ENCODE measurements around the gene CDK5. TPM values are rescaled to one million over a fixed set of nuclear protein-coding genes. Genes with fewer than 3 reads are reported as not detected.
A peak's percentile ranks its signal among the peaks of the same experiment; 100 is the strongest.

CDK5 gene
- total and polyA plus RNA-seq, 9 of the 15 experiments (the other 6 are each of a cell fraction or from before 2014, with no cell fraction given) = 3.2 to 38.0 (median 27.5) TPM

GRCh38 chr7:151028131-151028947 lies 29.4 kb downstream of the CDK5 start, which contains the start of gene ABCB8 (continued):
- TF ChIP-seq DEAF1 (CRISPR knock-in tag; IDR thresholded peaks at IDR 0.05) (peak; percentile 78; the same call in 1 of the 2 replicates), SMAD3 (CRISPR knock-in tag; conservative IDR thresholded peaks at IDR 0.05) (no peak; the same call in 1 of the 2 replicates), ELF1 (tag; IDR thresholded peaks at IDR 0.05) (peak; percentile 95), ZNF76 (CRISPR knock-in tag; IDR thresholded peaks at IDR 0.05; ENCODE audit: borderline replicate concordance) (peak; percentile 83), RBBP5 (IDR thresholded peaks at IDR 0.05; ENCODE audit: borderline replicate concordance, insufficient read depth, low read length, poor library complexity, severe bottlenecking) (peak; percentile 75), ZKSCAN3 (CRISPR knock-in tag; IDR thresholded peaks at IDR 0.05) (no peak), NR2F6 (CRISPR knock-in tag; IDR thresholded peaks at IDR 0.05) (no peak), PHTF2 (CRISPR knock-in tag; IDR thresholded peaks at IDR 0.05) (no peak), ZMIZ1 (IDR thresholded peaks at IDR 0.05; ENCODE audit: low read depth in 2 of 2, low read length in 2 of 2) (peak in 1 of 2 experiments; percentile 72; a peak in 2 of 4 replicates), STAT6 (CRISPR knock-in tag; IDR thresholded peaks at IDR 0.05) (peak; percentile 66; the same call in 1 of the 2 replicates), TEAD1 (CRISPR knock-in tag; IDR thresholded peaks at IDR 0.05) (peak; percentile 94 to 99), FOS (IDR thresholded peaks at IDR 0.05; ENCODE audit: extremely low read depth, insufficient read length) (peak; percentile 100), KLF6 (CRISPR knock-in tag; IDR thresholded peaks at IDR 0.05; ENCODE audit: borderline replicate concordance) (peak; percentile 80; the same call in 1 of the 2 replicates), HMBOX1 (IDR thresholded peaks at IDR 0.05) (no peak), CSDE1 (IDR thresholded peaks at IDR 0.05) (no peak; a peak in 1 of 4 replicates), TCF7L2 (IDR thresholded peaks at IDR 0.05; ENCODE audit: low read depth, low read length) (no peak)

All from K562 (cell line).